ENCODE data around the gene IL10RB. TPM values are rescaled to one million over a fixed set of nuclear protein-coding genes. Genes with fewer than 3 reads are reported as not detected.

IL10RB gene
- total RNA-seq, 2 donors from 2014 or later: 10.2 to 21.8 TPM

DNA sequence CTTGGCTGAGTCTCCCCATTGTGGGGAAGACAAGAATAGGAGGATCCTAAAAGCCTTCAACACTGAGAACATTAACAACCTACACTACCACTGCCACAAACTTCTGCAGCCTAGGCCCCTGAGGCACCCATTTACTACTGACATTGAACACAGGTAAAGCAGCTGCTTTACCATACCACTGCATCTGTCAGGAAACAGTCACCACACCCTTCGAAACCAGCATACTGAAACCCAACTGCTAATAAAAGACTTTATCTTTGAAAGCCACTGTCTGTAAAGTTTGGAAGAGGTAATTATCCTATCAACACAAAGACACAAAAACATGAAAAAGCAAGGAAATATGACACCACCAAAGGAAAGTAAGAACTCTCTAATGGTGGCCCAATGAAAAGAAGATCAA is 66.0 kb downstream of the IL10RB start:
- Histone ChIP-seq H3K36me3 (peaks cover under 1% of the 10 kb centered on the region), H3K9me3 (peaks cover 0 to 14% of the 10 kb centered on the region in 2 donors), H3K4me3 (no peak overlapping the region), H3K27ac (no peak overlapping the region), H3K4me1 (peaks cover 0 to 12% of the 10 kb centered on the region in 2 donors), H3K27me3 (no peaks in the 10 kb centered on the region)
- TF ChIP-seq, protein P1, sequence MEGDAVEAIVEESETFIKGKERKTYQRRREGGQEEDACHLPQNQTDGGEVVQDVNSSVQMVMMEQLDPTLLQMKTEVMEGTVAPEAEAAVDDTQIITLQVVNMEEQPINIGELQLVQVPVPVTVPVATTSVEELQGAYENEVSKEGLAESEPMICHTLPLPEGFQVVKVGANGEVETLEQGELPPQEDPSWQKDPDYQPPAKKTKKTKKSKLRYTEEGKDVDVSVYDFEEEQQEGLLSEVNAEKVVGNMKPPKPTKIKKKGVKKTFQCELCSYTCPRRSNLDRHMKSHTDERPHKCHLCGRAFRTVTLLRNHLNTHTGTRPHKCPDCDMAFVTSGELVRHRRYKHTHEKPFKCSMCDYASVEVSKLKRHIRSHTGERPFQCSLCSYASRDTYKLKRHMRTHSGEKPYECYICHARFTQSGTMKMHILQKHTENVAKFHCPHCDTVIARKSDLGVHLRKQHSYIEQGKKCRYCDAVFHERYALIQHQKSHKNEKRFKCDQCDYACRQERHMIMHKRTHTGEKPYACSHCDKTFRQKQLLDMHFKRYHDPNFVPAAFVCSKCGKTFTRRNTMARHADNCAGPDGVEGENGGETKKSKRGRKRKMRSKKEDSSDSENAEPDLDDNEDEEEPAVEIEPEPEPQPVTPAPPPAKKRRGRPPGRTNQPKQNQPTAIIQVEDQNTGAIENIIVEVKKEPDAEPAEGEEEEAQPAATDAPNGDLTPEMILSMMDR (IDR thresholded peaks at IDR 0.05): no peak
- DNase-seq (ENCODE audit: low spot score): no peak

DNA sequence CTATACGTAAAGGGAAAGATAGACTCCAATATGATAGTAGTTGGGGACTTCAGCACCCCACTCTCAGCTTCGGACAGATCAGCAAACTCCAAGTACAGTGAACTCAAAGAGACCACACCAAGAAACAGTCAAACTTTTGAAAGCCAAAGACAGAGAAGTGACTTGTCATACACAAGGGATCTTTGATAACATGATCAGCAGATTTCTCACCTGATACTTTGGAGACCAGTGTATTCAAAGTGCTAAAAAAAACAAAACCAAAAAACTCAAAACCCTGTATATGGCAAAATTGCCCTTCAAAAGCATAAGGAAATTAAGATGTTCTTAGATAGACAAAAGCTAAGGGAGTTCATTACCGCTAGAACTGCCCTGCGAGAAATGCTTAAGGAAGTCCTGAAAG is 68.0 kb downstream of the IL10RB start:
- peaks cover 4% of the 10 kb centered on the region for H3K36me3 ChIP-seq
- no peak overlapping the region for H3K27ac ChIP-seq
- peaks cover 0 to 14% of the 10 kb centered on the region in 2 donors for H3K9me3 ChIP-seq
- no peak overlapping the region for H3K4me3 ChIP-seq
- DNase-seq (ENCODE audit: low spot score): no peak
- TF ChIP-seq, protein P1 (IDR thresholded peaks at IDR 0.05): no peak
- H3K4me1 ChIP-seq: peaks cover 0 to 3% of the 10 kb centered on the region in 2 donors
- H3K27me3 ChIP-seq: no peaks in the 10 kb centered on the region

DNA sequence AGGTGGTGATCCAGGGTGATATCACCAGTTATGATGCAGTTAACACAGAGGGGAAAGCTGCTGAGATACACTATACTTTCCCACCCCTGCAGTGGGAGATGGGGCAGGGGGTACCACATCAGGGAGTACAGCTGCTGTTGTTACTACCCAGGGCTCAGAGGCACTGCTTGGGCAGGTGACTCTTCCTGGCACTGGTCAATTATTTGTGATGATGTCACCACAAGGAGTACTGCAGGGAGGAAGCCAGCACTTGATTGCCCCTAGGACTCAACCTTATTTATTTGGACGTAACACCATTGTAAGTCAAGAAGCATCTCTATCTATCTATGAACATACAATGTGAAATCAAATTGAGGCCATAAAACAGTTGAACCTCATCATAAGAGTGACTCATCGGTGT is 68.7 kb downstream of the IL10RB start:
- TF ChIP-seq, protein P1 (IDR thresholded peaks at IDR 0.05): no peak
- Histone ChIP-seq H3K4me1 (peaks cover 0 to 3% of the 10 kb centered on the region in 2 donors), H3K27me3 (no peaks in the 10 kb centered on the region), H3K36me3 (peaks cover 4% of the 10 kb centered on the region), H3K9me3 (peaks cover 0 to 14% of the 10 kb centered on the region in 2 donors), H3K4me3 (no peak overlapping the region), H3K27ac (no peak overlapping the region)
- no peak for DNase-seq (ENCODE audit: low spot score)

DNA sequence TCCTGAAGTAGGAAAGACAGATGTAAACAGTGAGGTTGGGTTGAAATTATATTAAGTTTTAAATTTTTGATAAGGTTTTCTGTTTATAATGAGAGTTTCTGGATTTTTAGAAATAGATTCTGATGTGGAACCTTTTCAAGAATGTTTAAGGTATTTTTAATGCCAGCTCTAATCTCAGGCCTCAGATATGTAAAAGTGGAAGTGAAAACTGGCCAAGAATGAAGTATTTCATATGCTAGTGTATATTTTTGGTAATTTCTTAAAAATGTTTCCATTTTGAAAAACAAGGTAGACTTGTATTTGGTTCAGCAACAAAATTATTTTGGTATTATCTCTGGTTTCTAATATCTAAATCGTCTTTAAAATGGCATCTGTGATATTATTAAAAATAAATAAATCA is 73.0 kb downstream of the IL10RB start:
- peaks cover 32% of the 10 kb centered on the region for H3K36me3 ChIP-seq

DNA sequence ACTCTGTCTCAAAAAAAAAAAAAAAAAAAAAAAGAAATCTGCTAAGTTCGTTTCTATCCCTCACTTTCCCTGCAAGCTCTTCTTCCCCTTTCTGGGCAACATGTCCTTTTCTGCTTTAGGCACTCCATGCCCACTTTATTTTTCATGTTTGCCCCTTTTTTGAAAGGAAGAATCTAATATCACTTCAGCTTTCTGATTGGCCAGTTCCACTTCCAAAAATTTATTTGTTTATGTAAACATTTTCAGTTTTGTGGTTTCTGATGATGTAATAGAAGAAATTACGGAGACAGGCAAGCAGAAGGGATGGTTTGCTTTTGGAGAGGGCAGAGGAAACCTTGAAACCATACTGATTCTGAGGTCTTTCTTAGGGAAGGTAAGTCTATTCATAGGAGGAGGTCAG is 73.8 kb downstream of the IL10RB start:
- no peak overlapping the region for H3K27ac ChIP-seq
- TF ChIP-seq, protein P1 (IDR thresholded peaks at IDR 0.05): no peak
- no peaks in the 10 kb centered on the region for H3K9me3 ChIP-seq
- no peak for DNase-seq (ENCODE audit: low spot score)
- H3K27me3 ChIP-seq: no peaks in the 10 kb centered on the region
- H3K4me3 ChIP-seq: no peak overlapping the region
- H3K36me3 ChIP-seq: peaks cover 39% of the 10 kb centered on the region
- H3K4me1 ChIP-seq: peaks cover 0 to 9% of the 10 kb centered on the region in 2 donors

More for the DNA sequence above, 73.0 kb downstream of the IL10RB start:
- Histone ChIP-seq H3K27me3 (no peaks in the 10 kb centered on the region), H3K27ac (no peak overlapping the region), H3K9me3 (no peaks in the 10 kb centered on the region), H3K4me1 (peaks cover 0 to 9% of the 10 kb centered on the region in 2 donors), H3K4me3 (no peak overlapping the region)
- TF ChIP-seq, protein P1 (IDR thresholded peaks at IDR 0.05): no peak
- DNase-seq (ENCODE audit: low spot score): no peak

DNA sequence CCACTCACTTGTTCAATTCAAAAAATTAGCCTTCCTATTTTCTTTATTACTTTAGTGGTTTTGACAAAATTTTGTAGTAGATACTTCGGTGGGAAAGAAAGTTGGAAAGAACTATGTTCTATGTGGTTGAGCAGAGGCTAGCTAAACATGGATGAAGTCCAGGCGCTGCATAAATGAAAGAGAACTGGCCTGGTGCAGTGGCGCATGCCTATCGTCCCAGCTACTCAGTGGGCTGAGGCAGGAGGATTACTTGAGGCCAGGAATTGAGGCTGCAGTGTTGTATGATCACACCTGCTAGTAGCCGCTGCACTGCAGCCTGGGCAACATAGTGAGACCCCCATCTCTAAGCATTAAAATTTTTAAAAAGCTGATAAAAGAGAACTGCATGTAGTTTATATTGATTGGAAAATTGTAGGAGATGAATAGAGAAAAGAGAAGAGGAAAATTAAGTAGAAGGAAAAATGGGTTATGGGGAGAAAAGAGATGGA is 79.6 kb downstream of the IL10RB start:
- TF ChIP-seq, protein P1 (IDR thresholded peaks at IDR 0.05): no peak
- H3K4me3 ChIP-seq: no peak overlapping the region
- peaks cover 61% of the 10 kb centered on the region for H3K36me3 ChIP-seq
- H3K27ac ChIP-seq: no peak overlapping the region
- no peaks in the 10 kb centered on the region for H3K27me3 ChIP-seq
- H3K4me1 ChIP-seq: no peaks in the 10 kb centered on the region
- H3K9me3 ChIP-seq: no peaks in the 10 kb centered on the region
- DNase-seq (ENCODE audit: low spot score): no peak
